RWPE1 (cell line): Measurements from ENCODE around the gene APBA2.
"Not testable (repeated sequence)": the region's sequence is repeated elsewhere in the genome, so short reads cannot be mapped to it uniquely, and the experiment has no call there.

Experiments used
- CTCF ChIA-PET: fragments of 350-600 bp; sonication (Branson Sonifier 250); formaldehyde crosslinking; extraction: SDS; loops from one replicate; lab custom pipeline; 2021; lab: Yijun Ruan, JAX
- POLR2A ChIA-PET: fragments of 400-600 bp; formaldehyde crosslinking; extraction: SDS; loops from one replicate; lab custom pipeline; 2020; ENCODE audit warnings: antibody characterized with exemption; ENCODE audit not compliant: low non-redundant PET; lab: Yijun Ruan, JAX
- DNase-seq: peaks from one replicate; pipeline ENCODE4 v3.0.0; 2012; ENCODE audit warnings: low spot score
- H3K27ac ChIP-seq: fragments of 450-650 bp; 2 replicates; pipeline ENCODE4 v1.5.1; 2017
- TF ChIP-seq, protein P1 (sequence below): fragments of 450-650 bp; conservative IDR thresholded peaks from 2 replicates; pipeline ENCODE4 v1.5.1; 2017; ENCODE audit warnings: low read depth, mild to moderate bottlenecking

APBA2 gene

DNA sequence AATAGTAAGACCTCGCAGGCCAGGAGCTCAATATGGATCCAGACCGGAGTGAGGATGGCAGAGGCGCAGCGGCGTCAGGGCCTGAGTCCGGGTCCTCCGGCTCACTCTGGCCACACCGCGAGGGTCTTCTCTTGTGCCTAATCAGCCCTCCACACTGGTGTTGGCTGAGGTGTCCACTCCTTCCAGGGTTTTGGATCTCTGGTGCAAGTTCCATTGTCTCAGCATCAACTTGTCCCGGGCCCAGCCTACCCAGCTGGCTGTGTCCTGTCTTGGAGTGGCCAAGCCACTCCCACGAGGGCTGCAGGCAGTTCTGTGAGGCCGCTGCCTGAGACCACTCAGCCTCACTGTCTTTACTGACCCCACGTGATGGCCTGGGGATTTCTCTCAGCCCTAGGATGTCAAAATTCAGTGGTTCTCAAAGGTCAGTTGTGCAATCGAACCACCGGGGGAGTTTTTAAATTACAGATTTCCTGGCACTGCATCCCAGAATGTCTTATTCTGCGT is 24.7 kb upstream of the APBA2 start:
- DNase-seq = no peak
- no peak overlapping the region for H3K27ac ChIP-seq
- ChIA-PET CTCF (no interaction called here), POLR2A (no interaction called here)
- TF ChIP-seq, protein P1, sequence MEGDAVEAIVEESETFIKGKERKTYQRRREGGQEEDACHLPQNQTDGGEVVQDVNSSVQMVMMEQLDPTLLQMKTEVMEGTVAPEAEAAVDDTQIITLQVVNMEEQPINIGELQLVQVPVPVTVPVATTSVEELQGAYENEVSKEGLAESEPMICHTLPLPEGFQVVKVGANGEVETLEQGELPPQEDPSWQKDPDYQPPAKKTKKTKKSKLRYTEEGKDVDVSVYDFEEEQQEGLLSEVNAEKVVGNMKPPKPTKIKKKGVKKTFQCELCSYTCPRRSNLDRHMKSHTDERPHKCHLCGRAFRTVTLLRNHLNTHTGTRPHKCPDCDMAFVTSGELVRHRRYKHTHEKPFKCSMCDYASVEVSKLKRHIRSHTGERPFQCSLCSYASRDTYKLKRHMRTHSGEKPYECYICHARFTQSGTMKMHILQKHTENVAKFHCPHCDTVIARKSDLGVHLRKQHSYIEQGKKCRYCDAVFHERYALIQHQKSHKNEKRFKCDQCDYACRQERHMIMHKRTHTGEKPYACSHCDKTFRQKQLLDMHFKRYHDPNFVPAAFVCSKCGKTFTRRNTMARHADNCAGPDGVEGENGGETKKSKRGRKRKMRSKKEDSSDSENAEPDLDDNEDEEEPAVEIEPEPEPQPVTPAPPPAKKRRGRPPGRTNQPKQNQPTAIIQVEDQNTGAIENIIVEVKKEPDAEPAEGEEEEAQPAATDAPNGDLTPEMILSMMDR = no peak

DNA sequence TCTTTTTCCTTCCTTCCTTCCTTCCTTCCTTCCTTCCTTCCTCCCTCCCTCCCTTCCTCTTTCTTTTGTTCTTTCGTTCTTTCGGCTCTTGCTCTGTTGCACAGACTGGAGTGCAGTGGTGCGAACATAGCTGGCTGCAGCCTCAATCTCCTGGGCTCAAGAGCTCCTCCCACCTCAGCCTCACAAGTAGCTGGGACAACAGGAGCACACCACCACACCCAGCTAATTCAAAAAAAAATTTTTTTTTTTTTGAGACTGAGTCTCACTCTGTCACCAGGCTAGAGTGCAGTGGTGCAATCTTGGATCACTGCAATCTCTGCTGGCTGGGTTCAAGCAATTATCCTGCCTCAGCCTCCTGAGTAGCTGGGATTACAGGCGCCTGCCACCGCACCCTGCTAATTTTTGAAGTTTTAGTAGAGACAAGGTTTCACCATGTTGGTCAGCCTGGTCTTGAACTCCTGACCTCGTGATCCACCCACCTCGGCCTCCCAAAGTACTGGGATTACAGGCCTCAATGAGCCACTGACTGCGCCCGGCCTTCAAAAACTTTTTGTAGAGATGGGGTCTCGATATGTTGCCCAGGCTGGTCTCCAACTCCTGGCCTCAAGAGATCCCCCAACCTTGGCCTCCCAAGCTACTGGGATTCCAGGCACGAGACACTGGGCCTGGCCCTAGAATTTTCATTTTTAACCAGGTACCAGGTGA is 24.0 kb upstream of the APBA2 start:
- CTCF ChIA-PET, POLR2A ChIA-PET: not testable (repeated sequence)

DNA sequence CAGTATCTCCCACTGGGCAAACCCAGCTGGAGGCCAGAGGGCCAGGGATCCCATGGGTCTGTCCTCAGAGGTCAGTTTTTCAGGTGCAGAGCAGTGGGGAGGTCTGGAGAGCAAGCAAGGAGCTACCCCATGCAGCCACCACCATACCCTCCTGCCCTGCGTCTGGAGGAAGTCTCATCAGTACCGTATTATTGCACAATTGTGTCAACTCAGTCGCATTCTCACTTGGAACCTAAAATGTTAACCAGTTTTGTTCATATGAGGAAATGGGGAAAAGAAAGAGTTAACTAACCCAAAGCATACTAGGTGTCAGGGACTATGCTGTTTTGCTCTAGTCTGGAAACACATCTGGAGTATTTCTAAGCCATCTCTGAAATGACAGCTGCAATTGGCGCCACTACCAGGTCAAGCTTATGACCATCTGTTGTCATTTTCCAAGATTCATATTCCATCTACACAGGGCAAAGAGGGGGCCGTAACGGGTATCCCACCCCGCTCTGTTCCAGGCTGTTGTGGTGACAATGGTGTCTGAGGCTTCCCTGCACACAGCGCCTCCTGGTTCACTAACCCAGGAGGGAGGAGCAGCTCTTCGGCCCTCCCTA is 16.9 kb upstream of the APBA2 start:
- TF ChIP-seq, protein P1 = no peak
- no peak for DNase-seq
- H3K27ac ChIP-seq = no peak overlapping the region
- ChIA-PET CTCF (no interaction called here), POLR2A (no interaction called here)

More for the DNA sequence above, 24.0 kb upstream of the APBA2 start:
- not testable (repeated sequence) for DNase-seq, H3K27ac ChIP-seq

DNA sequence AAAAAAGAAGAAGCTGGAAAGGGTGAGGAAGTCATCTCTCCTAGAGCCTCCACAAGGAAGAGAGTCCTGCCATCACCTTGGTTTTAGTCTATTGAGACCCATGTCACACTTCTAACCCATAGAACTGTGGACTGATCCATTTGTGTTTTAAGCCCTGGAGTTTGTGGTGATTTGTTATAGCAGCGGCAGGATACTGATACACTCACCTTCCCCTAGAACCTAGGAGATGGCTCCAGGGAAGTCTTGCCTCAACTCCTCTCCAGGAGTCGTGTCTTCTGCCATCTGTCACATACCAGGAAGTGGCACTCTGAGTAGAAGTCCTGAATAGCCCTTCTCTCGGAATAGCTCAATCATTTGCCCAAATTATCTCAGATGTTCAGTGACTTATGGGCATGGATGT is 14.6 kb upstream of the APBA2 start:
- POLR2A ChIA-PET = no interaction called here
- no peak for DNase-seq
- CTCF ChIA-PET = no interaction called here
- TF ChIP-seq, protein P1 = no peak
- H3K27ac ChIP-seq = no peak overlapping the region

DNA sequence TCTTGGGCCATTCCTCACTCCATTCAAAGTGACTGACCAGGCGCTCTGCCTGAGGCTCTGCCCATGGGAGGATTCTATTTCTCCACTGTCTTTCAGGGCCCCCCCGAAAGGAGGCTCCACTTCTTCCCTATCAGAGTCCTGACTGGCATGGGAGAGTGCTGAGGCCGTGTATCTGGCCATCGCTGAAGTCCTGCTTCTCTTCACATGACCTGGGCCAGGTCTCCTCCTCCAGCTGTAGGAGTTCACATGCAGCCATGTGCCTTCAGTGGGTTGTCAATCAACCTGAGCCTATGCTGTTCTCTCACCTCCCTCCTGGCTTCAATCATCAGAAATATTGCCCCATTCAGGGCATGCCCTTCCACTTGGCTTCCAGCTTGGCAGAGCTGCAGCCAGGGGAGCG is 12.8 kb upstream of the APBA2 start:
- TF ChIP-seq, protein P1 = no peak
- POLR2A ChIA-PET = no interaction called here
- no peak for DNase-seq
- CTCF ChIA-PET = interaction anchor here (0.6 to 1.4 kb wide), 2 partner anchors 231 to 245 kb away, joined by 3 read pairs; no protein-coding TSS in a partner anchor
- no peak overlapping the region for H3K27ac ChIP-seq

DNA sequence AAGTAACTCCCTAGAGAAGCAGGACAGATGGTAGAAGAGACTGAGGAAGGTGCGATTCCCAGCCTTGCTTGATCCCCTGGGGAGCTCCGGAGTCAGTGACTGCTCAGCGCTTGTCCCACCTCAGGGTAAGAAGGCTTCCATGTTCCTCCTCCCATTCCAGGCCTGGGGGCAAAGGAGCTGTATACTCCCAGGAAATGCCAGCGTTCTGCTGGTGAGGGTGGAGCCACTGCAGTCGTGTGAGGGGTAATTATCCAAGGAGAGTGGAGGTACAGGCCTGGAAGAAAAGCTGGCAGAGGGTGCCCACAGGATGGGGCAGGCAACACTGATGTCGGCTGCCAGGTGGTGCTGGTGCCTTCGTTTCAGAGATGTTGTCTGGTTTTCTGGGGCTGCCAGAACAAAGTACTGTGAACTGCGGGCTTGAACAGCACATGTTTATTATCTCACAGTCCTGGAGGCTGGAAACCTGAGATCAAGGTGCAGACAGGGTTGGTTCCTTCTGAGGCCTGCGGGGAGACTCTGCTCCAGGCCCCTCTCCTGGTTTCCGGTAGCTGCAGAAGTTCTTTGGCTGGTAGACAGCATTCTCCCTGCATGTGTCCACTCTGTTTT is 12.1 kb upstream of the APBA2 start:
- no peak overlapping the region for H3K27ac ChIP-seq
- ChIA-PET POLR2A (no interaction called here), CTCF (interaction anchor here (0.6 to 1.4 kb wide), 4 partner anchors 8 to 244 kb away, joined by 3 to 7 read pairs (median 4); no protein-coding TSS in a partner anchor)
- no peak for DNase-seq
- TF ChIP-seq, protein P1 = no peak
